Left lung (tissue), 10 donors: ENCODE measurements around the gene APPL2. TPM values are rescaled to one million over a fixed set of nuclear protein-coding genes. Genes with fewer than 3 reads are reported as not detected.

Source experiments
- ATAC-seq: fragments of 200-7000 bp; cut with Tn5 transposase; one replicate; pipeline ENCODE4 v1.9.1; 2020; ENCODE audit warnings: moderate library complexity
- DNase-seq, 4 donors: peaks; one replicate each; pipeline ENCODE4 v3.0.0-alpha.2; 2013 to 2020
- H3K27ac ChIP-seq, 2 donors: fragments of 200-600 bp; sonication (generic) in 1 of 2; one replicate each; pipeline versions ENCODE4 v1.5.0 to v1.8.0; 2020 to 2021
- H3K27me3 ChIP-seq, 2 donors: fragments of 200-600 bp; sonication (generic) in 1 of 2; one replicate each; pipeline versions ENCODE4 v1.5.0 to v1.8.0; 2020 to 2021
- H3K36me3 ChIP-seq, 2 donors: fragments of 200-600 bp; sonication (generic) in 1 of 2; one replicate each; pipeline versions ENCODE4 v1.5.0 to v1.8.0; 2020 to 2021
- H3K4me1 ChIP-seq, 2 donors: fragments of 200-600 bp; one replicate each; pipeline ENCODE4 v1.8.0; 2021
- H3K4me3 ChIP-seq, 2 donors: fragments of 200-600 bp; sonication (generic) in 1 of 2; one replicate each; pipeline versions ENCODE4 v1.5.0 to v1.8.0; 2020 to 2021; ENCODE audit warnings: mild to moderate bottlenecking in 1 of 2
- H3K9me3 ChIP-seq, 2 donors: fragments of 200-600 bp; sonication (generic) in 1 of 2; one replicate each; pipeline versions ENCODE4 v1.5.0 to v1.8.0; 2020 to 2021
- intact Hi-C, 2 donors: fragments of 100-400 bp; cut with DNase I; formaldehyde crosslinking; loops; one replicate each; pipeline versions ENCODE4 v1.11.2 to v1.14.2; 2022
- polyA plus RNA-seq, 6 donors: library from polyadenylated mRNA; unstranded; fragments of 120-200 nt; gene quantifications; one replicate each; pipeline ENCODE4 v1.2.1, GENCODE V29; 2013; ENCODE audit not compliant: insufficient read length in 6 of 6
- total RNA-seq, 2 donors: library from RNA; stranded (reverse); fragmentation: NEBNext Ultra II Directional; extraction: Animal tissue kit (Norgen Biotek cat#: 25700); gene quantifications; one replicate each; pipeline ENCODE4 v1.2.1, GENCODE V29; 2021
- TF ChIP-seq, protein P1 (sequence below), 2 donors: fragments of 200-600 bp; sonication (generic) in 1 of 2; IDR thresholded peaks; one replicate each; pipeline versions ENCODE4 v1.5.0 to v1.8.0; 2021; ENCODE audit warnings: antibody characterized with exemption in 2 of 2
- donor health status: DM: no; HTN: yes; CAD: no.
- donor health status: DM: no; HTN: no; CAD: no.

The APPL2 gene
- total and polyA plus RNA-seq, 8 donors: 27.8 to 101 (median 75.7) TPM

DNA sequence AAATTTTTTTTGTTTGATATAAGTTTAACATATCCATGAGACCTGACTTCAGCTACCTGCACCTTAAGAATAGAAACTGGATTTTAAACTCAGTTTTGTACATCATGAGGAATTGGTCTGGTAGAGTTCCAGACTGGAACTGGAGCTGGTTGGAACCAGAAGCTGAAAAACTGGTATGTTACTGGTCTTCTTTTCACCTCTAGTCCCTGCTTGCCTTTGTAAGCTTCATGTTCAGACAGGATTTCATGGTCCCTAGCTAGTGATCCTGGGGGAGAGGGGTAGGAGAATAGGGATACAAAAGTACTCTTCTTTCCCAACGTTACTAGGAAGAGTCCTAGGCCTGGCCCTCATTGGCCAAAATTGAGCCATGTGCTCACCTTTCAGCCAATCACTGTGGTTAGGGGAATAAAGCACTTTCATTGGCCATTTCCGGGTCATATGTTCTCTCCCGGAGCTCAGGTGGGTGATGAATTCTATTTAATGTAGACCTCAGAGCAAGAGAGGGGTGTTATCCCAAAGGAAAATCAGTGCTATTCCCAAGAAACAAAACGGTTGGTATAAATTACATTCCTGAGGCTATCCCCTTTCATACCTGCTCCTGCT is 36.9 kb upstream of the APPL2 start:
- no peaks in the 10 kb centered on the region for H3K4me1 ChIP-seq
- no peaks in the 10 kb centered on the region for H3K36me3 ChIP-seq
- no peak for ATAC-seq
- no peaks in the 10 kb centered on the region for H3K9me3 ChIP-seq
- TF ChIP-seq, protein P1, sequence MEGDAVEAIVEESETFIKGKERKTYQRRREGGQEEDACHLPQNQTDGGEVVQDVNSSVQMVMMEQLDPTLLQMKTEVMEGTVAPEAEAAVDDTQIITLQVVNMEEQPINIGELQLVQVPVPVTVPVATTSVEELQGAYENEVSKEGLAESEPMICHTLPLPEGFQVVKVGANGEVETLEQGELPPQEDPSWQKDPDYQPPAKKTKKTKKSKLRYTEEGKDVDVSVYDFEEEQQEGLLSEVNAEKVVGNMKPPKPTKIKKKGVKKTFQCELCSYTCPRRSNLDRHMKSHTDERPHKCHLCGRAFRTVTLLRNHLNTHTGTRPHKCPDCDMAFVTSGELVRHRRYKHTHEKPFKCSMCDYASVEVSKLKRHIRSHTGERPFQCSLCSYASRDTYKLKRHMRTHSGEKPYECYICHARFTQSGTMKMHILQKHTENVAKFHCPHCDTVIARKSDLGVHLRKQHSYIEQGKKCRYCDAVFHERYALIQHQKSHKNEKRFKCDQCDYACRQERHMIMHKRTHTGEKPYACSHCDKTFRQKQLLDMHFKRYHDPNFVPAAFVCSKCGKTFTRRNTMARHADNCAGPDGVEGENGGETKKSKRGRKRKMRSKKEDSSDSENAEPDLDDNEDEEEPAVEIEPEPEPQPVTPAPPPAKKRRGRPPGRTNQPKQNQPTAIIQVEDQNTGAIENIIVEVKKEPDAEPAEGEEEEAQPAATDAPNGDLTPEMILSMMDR (IDR thresholded peaks at IDR 0.05): no peak
- DNase-seq: no peak
- H3K27ac ChIP-seq: no peak overlapping the region
- intact Hi-C loops: no loop called here
- H3K4me3 ChIP-seq: no peak overlapping the region
- no peaks in the 10 kb centered on the region for H3K27me3 ChIP-seq

DNA sequence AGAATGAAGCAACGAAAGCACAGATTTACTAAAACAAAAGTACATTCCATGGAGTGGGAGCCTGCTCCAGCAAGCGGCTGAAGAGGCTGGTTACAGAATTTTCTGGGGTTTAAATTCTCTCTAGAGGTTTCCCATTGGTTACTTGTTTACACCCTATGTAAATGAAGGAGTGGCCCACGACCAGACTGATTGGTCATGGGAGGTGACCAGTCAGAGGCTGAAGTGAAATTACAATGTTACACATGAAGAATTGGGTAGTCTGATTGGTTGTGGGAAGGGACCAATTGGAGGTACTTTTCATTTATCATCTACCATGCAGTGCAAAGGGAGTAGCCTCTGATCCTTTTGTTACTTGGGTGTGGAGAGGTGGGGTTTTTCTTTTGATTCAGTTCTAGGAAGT is 36.2 kb upstream of the APPL2 start:
- Histone ChIP-seq H3K36me3 (no peaks in the 10 kb centered on the region), H3K4me1 (no peaks in the 10 kb centered on the region), H3K27ac (no peak overlapping the region), H3K9me3 (no peaks in the 10 kb centered on the region), H3K4me3 (no peak overlapping the region), H3K27me3 (no peaks in the 10 kb centered on the region)
- intact Hi-C loops: no loop called here
- ATAC-seq (no peak), DNase-seq (no peak)
- TF ChIP-seq, protein P1 (IDR thresholded peaks at IDR 0.05): no peak

DNA sequence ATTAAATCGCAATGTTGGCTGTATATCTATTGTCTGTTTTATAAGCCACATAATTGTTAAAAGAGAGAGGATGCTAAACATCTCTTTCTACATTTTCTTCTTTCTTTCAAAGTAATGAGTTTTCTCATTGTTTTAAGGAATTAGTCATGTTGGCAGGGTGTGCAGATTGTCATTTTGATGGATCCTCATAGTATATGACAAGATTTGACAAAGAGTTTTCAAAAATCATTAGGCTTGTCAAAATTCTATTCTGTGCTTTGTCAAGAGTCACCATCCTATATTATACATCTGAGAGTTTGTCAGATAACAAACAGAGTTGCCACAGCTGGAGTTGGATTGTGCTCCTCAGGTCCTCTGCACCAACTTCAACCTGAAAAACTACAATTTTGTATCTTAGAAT is 35.4 kb upstream of the APPL2 start:
- intact Hi-C loops: no loop called here
- TF ChIP-seq, protein P1 (IDR thresholded peaks at IDR 0.05): no peak
- ATAC-seq (no peak), DNase-seq (no peak)
- Histone ChIP-seq H3K4me3 (no peak overlapping the region), H3K27ac (no peak overlapping the region), H3K36me3 (no peaks in the 10 kb centered on the region), H3K9me3 (no peaks in the 10 kb centered on the region), H3K27me3 (no peaks in the 10 kb centered on the region), H3K4me1 (no peaks in the 10 kb centered on the region)

DNA sequence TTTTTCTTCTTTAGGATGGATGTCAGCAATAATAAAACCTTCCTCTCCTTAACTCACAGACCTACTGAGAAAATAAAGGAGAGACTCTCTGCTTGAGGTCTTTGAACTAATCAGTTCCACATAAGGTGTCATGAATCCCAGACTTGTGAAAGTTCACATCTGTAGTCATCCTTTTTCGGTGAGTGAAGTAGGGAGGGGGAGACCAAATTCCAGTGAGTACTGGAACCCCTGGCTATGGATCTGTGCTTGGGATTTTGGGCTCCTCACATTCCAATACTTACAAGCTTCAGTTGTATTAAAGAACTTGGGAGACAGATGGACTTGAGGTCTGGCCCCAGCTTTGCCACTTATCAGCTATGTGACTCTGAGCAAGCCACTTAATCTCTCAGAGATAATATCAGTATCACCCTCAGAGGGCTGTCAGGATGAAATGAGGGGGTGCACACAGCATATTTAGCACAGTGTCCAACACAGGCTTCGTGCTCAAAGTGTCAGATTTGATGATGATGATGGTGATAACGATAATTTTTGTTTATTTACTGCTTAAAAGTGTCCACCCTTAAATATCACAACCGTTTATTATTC is 34.8 kb upstream of the APPL2 start:
- no peaks in the 10 kb centered on the region for H3K27me3 ChIP-seq
- TF ChIP-seq, protein P1 (IDR thresholded peaks at IDR 0.05): no peak
- H3K9me3 ChIP-seq: no peaks in the 10 kb centered on the region
- no peaks in the 10 kb centered on the region for H3K36me3 ChIP-seq
- intact Hi-C loops: no loop called here
- no peak overlapping the region for H3K27ac ChIP-seq
- H3K4me3 ChIP-seq: no peak overlapping the region
- H3K4me1 ChIP-seq: no peaks in the 10 kb centered on the region
- DNase-seq (no peak), ATAC-seq (no peak)

DNA sequence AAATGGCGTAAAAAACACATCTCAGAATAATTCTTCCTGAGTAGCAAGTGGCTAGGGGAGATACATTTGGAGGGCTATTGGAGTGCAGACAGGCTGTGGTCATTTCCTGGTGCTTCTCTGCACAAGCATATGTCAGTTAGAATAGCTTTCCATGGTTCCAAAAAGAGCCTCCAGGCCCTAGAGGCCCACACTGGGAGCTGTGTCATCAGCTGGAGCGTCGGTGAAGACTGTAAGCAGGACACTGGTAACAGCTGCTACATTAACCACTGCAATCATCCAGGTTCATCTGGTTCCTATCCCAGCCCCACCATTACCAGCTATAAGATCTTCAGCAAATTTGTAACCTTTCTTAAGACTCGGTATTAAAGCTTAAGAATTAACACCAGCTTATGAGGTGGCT is 31.7 kb upstream of the APPL2 start:
- Histone ChIP-seq H3K36me3 (no peaks in the 10 kb centered on the region), H3K4me1 (no peaks in the 10 kb centered on the region), H3K4me3 (no peak overlapping the region), H3K27ac (no peak overlapping the region), H3K27me3 (no peaks in the 10 kb centered on the region), H3K9me3 (no peaks in the 10 kb centered on the region)
- TF ChIP-seq, protein P1 (IDR thresholded peaks at IDR 0.05): no peak
- intact Hi-C loops: no loop called here
- DNase-seq (no peak), ATAC-seq (no peak)
